HG02588 (cell line): ENCODE data around the gene POLR2C.

Source experiments
- ATAC-seq: cut with Tn5 transposase; IDR thresholded peaks from one replicate; pipeline ENCODE4 v1.9.1; 2021; ENCODE audit warnings: mild to moderate bottlenecking, moderate library complexity; ENCODE audit not compliant: unreplicated experiment

The POLR2C gene

DNA sequence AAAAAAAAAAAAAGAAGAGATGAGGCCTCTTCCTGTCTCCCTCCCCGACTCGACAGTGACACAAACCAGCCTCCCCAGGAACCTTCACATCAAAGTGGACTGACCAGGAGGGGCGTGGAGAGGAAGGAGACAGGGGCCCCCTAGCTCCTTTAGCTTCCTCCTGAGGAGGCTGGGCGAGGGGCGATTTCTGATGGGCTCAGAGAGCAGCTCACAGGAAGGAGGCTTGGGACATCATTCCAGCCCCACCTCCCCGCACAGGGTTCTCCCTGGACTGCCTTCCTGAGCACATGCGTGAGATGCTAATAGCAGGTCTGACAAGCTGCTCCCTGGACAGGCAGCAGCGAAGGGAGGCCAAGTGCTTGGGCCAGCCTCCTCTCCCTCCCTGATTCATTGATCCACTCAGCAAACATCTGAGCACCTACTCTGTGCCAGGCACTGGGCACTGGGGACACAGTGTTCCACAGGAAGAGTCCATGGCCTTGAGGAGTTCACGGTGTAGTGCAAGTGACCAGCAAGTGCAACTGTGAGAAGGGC lies 38.2 kb downstream of the POLR2C start:
- no peak for ATAC-seq

DNA sequence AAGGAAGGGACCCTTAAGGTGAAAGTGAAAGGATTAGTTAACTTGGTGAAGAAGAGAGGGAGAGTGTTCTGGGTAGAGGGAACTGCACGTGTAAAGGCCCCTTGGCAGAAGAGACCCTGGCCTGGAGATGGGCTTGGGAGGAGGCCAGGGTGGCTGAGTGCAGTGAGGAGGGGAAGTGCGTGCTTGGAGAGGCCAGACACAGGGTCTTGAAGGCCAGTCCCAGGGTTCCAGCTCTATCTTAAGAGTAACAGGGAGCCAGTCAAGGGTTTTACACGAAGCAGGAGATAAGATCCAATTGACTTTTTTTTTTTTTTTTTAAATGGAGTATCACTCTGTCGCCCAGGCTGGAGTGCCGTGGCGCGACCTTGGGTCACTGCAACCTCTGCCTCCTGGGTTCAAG lies 39.0 kb downstream of the POLR2C start:
- no peak for ATAC-seq

DNA sequence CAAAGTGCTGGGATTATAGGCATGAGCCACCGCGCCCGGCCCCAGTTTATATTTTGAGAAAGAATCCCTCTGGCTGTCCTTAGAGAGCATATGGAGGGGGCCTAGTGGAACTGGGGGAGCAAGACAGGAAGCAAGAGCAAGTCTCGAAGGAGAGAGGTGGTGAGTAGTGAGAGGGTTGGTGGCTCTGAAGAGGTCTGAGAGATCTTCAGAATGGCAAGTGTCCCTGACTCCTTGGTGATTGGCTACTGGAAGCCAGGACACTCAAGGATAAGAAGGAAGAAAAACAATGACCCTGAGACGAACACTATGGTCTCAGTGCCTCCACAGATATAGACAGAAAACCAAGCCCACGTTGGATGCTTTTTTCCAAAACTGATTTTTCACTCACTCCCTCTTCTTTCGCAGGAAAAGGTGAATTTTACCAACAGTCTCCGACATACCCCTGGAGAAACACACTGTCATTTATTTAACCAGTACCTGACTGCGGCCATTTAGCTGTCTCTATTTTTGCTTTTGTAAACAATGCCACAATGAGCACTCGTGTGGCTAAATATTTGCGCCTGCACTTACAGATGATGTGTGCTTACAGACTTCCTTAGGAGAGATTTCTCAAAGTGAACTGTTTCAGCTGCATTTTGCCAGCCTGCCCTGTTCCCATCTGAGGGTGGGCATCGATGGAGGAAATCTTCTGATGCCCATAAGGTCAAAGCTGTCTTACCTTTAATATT lies 39.7 kb downstream of the POLR2C start:
- ATAC-seq, result no peak

DNA sequence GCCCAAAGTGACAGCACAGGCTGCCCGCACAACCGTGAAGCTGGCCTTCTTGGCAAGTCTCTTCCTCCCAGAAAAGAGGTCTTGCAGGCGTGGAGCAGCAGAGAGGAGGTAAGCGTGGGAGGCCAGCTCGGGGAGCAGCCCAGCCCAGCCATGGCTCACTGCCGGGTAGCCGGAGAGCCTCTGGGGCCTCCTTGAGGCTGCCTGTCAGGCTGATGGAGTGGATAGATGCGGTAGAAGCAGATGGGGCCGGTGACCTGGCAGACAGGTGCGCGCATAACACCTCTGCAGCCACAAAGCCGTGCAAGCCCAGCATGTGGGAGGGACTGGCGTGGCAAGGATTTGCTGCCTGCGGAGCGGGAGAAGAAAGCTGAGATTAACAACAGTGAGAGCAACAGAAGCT lies 40.9 kb downstream of the POLR2C start:
- no peak for ATAC-seq

DNA sequence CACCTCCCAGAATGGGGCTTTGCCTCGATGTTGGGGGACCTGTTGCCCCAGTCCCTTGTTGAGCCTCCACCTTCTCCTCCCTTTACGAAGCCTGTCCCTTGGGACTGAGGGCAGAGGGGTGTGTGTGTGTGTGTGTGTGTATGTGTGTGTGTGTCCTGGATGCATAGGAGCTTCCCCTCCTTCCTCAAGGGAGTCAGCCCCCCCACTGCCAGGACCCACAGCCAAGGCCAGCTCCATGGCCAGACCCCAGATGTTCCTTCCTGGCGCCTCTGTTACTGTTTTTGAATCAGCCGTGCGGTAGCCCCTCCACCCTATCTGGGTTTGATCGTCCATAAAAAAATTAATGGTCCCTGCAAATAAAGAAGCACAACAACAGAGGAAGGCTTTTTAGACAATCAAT lies 41.5 kb downstream of the POLR2C start:
- no peak for ATAC-seq

DNA sequence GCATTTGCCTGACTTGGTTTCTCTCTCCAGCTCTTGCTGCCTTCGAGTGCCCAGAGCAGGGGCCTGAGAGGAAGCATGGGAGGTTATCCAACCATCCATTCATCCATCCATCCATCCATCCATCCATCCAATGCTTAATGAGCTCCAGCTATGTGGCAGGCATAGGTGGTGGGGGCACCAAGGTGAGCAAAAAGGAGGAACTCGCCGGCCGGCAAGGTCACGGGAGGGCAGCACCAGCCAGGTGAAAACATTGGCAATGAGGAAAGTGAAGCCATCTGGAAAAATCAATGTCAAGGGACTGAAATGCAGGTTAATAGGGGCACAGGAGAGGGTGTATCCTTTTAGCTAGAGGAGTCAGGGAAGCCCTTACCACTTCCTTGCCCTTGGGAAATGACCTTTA lies 42.0 kb downstream of the POLR2C start:
- ATAC-seq, result no peak

DNA sequence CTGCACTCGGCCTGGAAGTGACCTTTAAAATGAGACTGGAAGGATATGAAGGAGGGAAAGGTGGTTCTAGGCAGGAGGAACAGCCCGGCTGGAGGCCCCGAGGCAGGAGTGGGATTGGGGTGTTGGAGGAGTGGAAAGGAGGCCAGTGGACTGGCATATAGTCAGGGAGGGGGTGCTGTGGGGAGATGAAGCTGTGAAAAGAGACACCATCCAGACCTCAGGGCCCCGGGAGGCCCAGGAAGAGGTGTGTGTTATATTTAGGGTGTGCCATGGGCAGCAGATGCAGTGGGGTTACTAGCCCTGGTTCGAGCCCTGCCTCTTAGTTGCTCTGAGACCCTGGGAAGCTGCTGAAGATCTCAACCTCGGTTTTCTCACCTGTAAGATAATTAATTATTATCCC lies 42.7 kb downstream of the POLR2C start:
- ATAC-seq, result no peak

DNA sequence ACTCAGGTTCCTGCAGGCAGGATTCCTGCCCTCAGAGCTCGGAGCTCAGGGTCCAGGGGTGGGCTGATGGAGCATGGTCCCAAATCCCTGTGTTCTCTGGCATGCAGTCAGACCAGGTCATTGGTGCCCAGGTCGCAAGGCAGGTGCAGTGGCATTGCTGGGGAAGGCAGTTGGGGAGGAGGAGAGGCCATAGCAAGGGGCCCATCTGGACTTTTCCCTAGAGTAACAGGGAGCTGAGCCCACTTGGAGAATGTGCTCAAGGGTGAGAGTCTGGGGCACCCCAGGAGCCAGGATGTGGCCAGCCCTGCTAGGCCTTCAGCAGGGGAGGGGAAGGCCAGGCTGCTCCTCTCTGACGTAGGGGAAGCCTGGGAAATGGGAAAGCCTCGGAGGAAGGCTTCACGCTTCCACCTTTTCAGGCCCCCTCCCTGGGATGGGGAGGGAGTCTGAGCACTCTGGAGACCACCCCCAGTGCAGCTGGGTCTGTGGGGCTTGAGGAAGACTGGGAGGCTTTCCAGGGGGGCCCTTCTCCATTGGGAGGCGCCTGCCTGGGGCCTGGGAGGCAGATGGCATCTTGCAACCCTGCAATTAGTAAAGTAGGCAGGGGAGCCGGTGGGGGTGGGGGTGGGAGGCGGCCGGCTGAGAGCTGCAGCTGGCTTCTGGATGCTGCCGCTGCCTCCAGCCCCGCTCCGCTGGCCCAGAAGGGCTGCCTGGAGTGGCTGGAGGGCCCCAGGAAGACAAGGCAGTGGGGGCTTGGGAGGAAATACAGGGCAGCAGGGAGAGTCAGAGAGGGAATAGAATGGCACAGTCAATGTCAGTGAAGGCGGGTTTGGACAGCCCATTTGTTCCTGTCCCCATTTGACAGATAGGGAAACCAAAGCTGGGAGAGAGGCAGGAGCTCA lies 44.9 kb downstream of the POLR2C start:
- ATAC-seq, result no peak

DNA sequence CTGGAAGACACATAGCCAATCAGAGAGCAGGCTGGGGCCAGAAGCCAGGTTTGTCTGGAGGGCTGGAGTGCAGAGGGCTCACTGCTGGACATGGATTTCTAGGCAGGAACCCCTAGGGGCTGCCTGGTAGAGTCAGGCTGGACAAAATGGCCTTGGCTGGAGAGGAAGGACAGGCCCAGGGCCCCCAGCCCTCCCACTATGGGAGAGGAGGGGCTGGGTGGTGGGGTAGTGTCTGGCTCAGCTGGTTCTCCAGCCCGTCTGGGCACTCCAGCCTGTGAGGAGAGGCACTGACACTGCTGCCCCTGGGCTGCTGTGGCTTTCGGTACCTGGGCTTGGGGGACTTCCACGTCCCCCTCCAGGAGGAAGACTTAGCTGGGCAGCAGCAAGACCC lies 45.6 kb downstream of the POLR2C start:
- ATAC-seq, result no peak

DNA sequence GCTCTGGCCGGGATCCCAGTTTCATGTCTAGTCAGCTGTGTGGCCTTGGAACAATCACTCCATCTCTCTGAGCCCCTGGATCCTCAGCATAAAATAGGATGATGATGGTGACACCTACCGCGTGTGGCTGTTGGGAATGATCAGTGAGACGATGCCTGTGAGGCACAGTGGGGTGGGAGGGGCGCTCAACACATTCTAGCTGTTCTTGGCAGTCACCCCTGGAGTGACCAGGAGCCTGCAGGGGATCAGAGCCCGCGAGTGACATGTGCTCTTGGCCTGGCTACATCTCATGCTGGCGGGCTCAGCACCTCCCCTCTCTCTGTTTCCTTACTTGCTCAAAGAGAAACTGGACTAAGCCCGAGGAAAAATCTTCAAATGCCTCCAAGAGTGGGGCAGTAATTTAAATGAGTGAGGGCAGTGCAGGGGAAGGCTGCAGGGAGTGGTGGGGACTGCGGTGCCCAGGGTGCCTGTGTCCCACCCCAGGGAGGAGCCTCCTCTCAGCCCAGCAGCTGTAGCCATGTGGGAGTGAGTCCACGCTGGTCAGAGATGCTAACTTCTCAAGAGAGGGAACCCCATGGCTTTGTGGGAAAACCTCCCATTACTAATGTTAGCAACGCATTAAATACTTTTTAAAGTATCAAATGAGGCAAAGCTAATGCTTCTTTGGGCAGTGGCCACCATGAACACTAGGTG lies 46.9 kb downstream of the POLR2C start:
- ATAC-seq, result no peak

DNA sequence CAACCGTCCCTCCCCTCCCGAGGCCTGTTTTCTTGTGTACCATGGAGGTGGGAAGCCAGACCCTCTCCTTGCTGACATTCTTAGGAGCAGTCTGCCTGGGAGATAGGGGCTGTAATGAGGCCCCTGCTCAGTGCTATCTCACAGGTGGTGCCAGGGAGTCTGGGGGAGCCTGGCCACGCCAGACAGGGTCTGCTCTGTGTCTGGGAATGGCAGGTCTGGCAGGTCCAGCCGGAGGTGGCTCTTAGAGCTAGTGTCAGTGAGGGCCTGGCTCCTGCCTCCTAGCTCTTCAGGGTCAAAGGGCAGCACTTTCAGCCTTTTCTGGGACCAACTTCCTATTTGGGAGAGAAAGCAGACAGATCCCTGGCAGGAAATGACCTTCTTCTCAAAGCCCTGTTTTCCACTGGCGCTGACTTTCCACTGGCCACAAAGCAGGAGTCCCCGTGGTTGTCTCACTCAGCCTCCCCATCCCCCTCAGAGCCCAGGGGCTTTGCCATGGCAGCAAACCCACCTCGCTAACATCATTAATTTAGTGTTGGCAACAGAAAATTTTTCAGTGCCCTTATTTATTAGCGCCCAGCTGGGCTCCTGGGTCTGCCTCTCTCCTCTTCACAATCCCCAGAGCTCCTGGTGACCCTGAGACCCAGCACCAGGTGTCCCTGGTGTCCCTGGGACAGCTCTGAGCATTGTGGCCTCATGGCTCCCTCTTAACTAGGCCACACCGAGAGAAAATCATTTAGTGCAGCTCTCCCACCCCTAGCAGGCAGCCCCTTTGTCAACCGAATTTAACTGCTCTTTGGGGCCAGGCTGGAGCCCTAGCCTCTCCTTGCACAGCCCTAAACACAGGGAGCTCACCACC lies 47.8 kb downstream of the POLR2C start:
- ATAC-seq, result no peak

DNA sequence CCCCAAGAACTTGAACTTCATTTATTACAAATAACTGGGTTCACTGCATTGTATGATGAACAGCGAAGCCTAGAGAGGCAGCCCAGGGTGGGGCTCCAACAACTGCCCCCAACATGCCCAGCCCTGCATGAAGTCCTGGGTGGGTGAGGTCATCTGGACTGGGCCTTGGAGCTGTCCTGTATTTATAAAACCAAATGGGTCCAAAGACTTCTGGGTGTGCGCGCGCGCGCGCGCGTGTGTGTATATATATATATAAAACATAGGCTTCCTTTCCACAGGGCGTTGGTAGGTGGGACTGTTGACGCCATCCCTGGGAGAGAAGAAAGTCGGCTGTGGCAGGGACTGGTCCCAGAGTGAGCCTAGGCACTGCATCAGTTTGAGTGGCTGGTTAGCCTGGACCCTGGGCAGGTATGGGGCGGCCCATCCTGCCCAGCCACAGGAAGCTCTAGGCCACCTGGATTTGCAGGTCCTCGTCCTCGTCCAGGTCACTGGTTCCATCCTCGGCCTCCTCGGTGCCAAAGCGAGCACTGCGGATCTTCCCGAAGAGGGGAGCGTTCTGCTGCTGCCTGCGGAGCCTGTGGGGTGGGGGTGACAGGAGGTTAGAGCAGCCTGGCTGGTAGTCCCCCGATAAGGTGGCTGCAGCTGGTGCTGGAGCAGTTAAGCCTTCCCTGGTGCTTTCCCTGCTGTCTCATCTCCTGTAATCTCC lies 50.0 kb downstream of the POLR2C start:
- no peak for ATAC-seq

DNA sequence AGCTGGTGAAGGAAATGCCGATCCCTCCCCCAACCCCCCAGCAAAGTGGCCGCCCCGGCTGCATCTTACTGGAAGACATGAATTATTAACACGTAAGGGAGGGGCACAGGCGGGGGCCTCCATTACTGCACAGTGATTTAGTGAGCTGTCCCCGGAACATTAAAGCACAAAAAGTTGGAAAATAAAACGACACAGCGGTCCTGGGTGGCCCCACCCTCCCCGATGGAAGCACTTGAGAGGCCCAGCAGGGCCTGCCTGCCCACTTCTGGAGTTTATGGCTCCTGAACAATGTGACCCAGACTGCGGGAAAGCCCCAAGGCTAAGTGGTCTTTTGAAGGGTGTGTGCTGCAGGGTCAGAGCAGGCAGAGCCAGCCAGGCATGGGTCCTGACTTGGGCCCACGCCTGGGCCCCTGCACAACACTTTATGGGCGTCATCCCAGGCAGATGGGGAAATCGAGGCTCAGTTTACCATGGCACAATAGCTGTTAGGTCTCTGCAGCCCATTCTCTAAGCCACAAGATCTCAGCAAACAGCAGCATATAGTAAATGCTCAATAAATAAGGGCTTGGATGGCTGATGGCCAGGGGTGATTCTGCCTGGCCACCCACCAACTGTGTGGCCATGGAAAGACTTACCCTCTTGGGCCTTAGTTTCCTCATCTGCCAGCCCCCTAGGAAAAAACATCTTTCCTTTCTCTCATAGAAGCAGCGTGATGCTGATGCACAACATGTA lies 51.1 kb downstream of the POLR2C start:
- no peak for ATAC-seq

DNA sequence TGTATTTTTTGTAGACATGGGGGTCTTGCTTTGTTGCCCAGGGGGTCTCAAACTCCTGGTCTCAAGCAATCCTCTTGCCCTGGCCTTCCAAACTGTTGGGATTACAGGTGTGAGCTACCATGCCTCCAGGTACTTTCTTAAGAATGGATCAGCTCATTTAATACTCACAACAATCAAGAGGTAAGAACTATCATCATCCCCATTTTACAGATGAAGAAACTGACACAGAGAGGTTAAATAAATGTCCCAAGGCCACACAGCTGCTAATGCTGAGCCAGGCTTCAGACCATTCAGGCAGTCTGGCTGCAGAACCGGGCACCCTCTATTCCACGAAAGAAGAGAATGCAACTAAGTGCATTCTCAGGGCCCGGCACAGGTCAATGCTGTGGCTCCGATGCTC lies 51.9 kb downstream of the POLR2C start:
- no peak for ATAC-seq

DNA sequence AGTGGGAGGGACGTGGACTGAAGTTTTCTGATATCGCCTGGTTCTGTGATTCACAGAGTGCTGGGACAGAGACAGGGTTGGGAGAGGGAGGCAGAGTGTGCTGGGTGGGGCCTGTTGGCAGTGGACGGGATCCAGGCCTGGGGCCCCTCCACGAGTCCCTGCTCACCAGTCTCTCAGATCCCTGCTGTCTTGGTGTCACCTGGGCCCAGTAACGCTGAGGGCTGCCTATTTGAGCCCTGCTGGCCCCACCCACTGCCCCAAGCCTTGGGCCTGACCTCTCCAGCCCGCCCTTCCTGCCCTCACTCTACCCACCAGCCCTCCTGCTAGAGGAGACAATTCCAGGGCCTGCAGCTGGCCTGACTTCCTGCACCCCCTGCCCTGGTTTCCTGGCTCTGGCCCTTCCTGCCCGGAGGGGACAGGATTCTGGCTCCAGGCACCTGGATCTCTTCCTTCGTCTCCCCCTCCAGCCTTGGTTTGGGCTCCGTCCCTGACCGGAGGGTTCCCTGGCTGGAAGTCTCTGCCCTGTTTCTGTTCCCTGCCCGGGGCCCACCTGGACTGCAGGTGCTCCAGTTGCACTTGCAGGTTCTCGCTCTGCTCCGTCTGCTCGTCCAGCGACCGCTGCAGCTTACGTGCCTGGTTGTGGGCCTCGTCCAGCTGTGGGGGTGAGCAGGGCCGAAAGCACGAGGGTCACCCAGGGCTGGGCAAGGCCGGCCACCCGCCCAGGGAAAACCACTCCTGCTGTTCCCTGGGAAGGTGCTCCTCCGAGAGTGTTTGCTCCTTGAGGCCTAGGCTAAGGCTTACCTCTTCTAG lies 52.5 kb downstream of the POLR2C start:
- ATAC-seq, result no peak

DNA sequence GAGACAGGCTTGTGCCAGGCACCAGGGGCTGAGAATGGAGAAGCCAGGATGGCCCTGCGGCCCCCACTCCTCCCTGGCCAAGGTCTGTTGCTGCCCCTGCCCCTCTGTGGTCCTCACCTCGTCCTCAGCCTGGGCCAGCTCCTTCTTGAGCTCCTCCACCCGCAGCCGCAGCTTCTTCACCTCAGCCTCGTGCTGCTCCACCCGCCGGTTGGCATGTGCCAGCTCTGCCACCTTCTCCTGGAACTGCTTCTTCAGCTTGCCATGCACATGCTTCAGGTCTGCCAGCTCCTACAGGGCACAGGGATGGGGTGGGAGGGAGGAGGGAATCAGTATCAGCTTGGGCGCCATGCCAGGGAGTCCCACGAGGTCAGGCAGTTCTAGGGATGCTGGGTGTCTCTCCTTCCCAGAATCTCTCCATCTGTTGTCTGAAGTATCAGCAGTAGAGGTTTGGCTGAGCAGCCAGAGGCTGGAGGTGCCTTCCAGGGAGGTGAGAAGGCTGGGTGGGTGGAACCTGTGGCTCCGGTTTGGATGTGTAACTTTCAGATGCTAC lies 53.8 kb downstream of the POLR2C start:
- no peak for ATAC-seq

DNA sequence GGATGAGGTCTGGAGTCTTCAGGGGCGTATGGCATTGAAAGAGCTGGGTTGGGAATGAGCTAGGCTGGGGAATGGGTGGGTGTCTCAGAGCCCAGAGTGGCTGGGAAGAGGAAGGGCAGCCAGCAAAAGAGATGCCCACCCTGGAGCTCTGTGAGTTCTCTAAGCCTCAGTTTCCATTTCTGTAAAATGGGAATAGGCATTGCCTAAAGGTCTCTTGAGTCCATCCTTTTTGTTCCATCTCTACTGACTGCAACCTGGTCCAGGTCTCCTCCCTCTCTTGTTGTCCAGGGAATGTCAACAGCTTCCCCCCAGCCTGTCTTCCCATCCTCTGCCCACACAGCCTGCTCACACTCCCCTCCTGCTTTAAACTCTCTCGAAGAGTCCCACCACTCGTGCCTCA lies 54.3 kb downstream of the POLR2C start:
- ATAC-seq, result no peak
